Endometrial microvascular endothelial cells (primary cell): ENCODE measurements around the gene KMT5C. TPM values are rescaled to one million over a fixed set of nuclear protein-coding genes. Genes with fewer than 3 reads are reported as not detected.

ENCODE experiments used
- in situ Hi-C: cut with HindIII; loops from 2 replicates; pipeline ENCODE4 v1.10.0; 2017; ENCODE audit warnings: low sequenced_read_pairs, low pct_unique_long_range_greater_than_20kb; ENCODE audit errors: inconsistent ontology term
- total RNA-seq: library from RNA; depleted of rRNA; stranded (reverse); fragments of >200 nt; gene quantifications from one replicate; pipeline ENCODE4 v1.2.3, GENCODE V29; 2015; ENCODE audit errors: inconsistent ontology term

Gene KMT5C
- total RNA-seq, 1 donor from 2014 or later: 4.3 TPM

- in situ Hi-C loops: no loop called here
Observed at GRCh38 chr19:55379174-55379573, 39.5 kb downstream of the KMT5C start.

- in situ Hi-C loops: no loop called here
Observed at GRCh38 chr19:55382013-55382412, 42.3 kb downstream of the KMT5C start.

- in situ Hi-C loops: no loop called here
Observed at GRCh38 chr19:55382522-55383054, 42.9 kb downstream of the KMT5C start.

GRCh38 chr19:55383279-55384130 is 43.8 kb downstream of the KMT5C start:
- in situ Hi-C loops: no loop called here

- in situ Hi-C loops: no loop called here
Observed at GRCh38 chr19:55384131-55384919, 44.6 kb downstream of the KMT5C start, which contains the start of gene TMEM238. TSS of gene TMEM238 (minus strand) at chr19:55384292. CDS start at chr19:55384259, 33 bp downstream.

- in situ Hi-C loops: no loop called here
Observed at GRCh38 chr19:55384920-55385723, 45.4 kb downstream of the KMT5C start.

- in situ Hi-C loops: no loop called here
Observed at GRCh38 chr19:55385724-55386492, 46.2 kb downstream of the KMT5C start, which contains the start of gene RPL28. TSS of gene RPL28 (plus strand) at chr19:55385932. CDS start at chr19:55386358, 426 bp downstream.

GRCh38 chr19:55386493-55386971 is 46.9 kb downstream of the KMT5C start:
- in situ Hi-C loops: no loop called here

GRCh38 chr19:55387736-55388497 is 48.2 kb downstream of the KMT5C start:
- in situ Hi-C loops: no loop called here

GRCh38 chr19:55389386-55390317 is 50.0 kb downstream of the KMT5C start:
- in situ Hi-C loops: no loop called here

- in situ Hi-C loops: no loop called here
Observed at GRCh38 chr19:55390461-55390880, 50.8 kb downstream of the KMT5C start.

GRCh38 chr19:55391191-55391670 is 51.6 kb downstream of the KMT5C start:
- in situ Hi-C loops: no loop called here

- in situ Hi-C loops: no loop called here
Observed at GRCh38 chr19:55391702-55392615, 52.3 kb downstream of the KMT5C start.

GRCh38 chr19:55392820-55393761 is 53.4 kb downstream of the KMT5C start:
- in situ Hi-C loops: no loop called here
